OCI-LY7 (cell line): ENCODE data around the gene IMMP2L. TPM values are rescaled to one million over a fixed set of nuclear protein-coding genes. Genes with fewer than 3 reads are reported as not detected.
"Not testable (repeated sequence)": the region's sequence is repeated elsewhere in the genome, so short reads cannot be mapped to it uniquely, and the experiment has no call there.

Experiments
- BruUV-seq: library from RNA; stranded (reverse); fragments of 400-500 nt; replicated peaks from 2 replicates; lab custom pipeline; 2021; lab: Mats Ljungman, UMichigan
- CTCF ChIA-PET: fragments of 300-600 bp; sonication (Branson Sonifier 250); formaldehyde crosslinking; loops from one replicate; lab custom pipeline; 2022; ENCODE audit warnings: antibody characterized with exemption; ENCODE audit not compliant: unreplicated experiment; lab: Charles Lee
- POLR2A ChIA-PET: fragments of 300-600 bp; sonication (Branson Sonifier 250); formaldehyde crosslinking; loops from one replicate; lab custom pipeline; 2022; ENCODE audit warnings: antibody characterized with exemption; lab: Charles Lee
- DNase-seq: peaks from one replicate; pipeline ENCODE4 v3.0.0-alpha.2; 2015; ENCODE audit warnings: low spot score
- H2AFZ ChIP-seq: fragments of 200-600 bp; sonication (generic), shearing (Covaris generic); 2 replicates; pipeline ENCODE4 v1.6.1; 2014; ENCODE audit warnings: mild to moderate bottlenecking, antibody characterized with exemption, low read length, moderate library complexity
- H3K27ac ChIP-seq: fragments of 200-600 bp; sonication (generic); 2 replicates; pipeline ENCODE4 v1.5.1; 2014; ENCODE audit warnings: mixed run types, low read depth, mild to moderate bottlenecking, moderate library complexity, low read length, inconsistent platforms; ENCODE audit not compliant: poor library complexity, severe bottlenecking
- H3K36me3 ChIP-seq: fragments of 200-600 bp; sonication (generic); 2 replicates; pipeline ENCODE4 v1.6.1; 2014; ENCODE audit warnings: mild to moderate bottlenecking, antibody characterized with exemption, low read length, moderate library complexity, mixed read lengths; ENCODE audit not compliant: insufficient read depth
- H3K4me1 ChIP-seq: fragments of 200-600 bp; sonication (generic); 2 replicates; pipeline ENCODE4 v1.5.1; 2014; ENCODE audit warnings: mild to moderate bottlenecking, low read length; ENCODE audit not compliant: insufficient read depth, poor library complexity, severe bottlenecking
- H3K4me2 ChIP-seq: fragments of 200-600 bp; sonication (generic); 2 replicates; pipeline ENCODE4 v1.6.1; 2014; ENCODE audit warnings: mild to moderate bottlenecking, low read length
- H3K4me3 ChIP-seq: fragments of 200-600 bp; sonication (generic); 2 replicates; pipeline ENCODE4 v1.5.1; 2014; ENCODE audit warnings: mild to moderate bottlenecking, low read depth, low read length; ENCODE audit not compliant: poor library complexity, severe bottlenecking
- H3K79me2 ChIP-seq: fragments of 200-600 bp; sonication (generic); 2 replicates; pipeline ENCODE4 v1.6.1; 2016; ENCODE audit warnings: low read depth, mild to moderate bottlenecking, low read length, moderate library complexity, mixed read lengths; ENCODE audit not compliant: insufficient read depth
- H3K9me2 ChIP-seq: fragments of 200-600 bp; sonication (generic); 2 replicates; pipeline ENCODE4 v1.6.1; 2016; ENCODE audit warnings: mild to moderate bottlenecking, low read length, mixed read lengths; ENCODE audit not compliant: insufficient read depth
- H3K9me3 ChIP-seq: fragments of 200-600 bp; sonication (generic); 2 replicates; pipeline ENCODE4 v1.6.1; 2014; ENCODE audit warnings: mild to moderate bottlenecking, mixed run types, low read length, mixed read lengths
- H4K20me1 ChIP-seq: fragments of 200-600 bp; sonication (generic); 2 replicates; pipeline ENCODE4 v1.6.1; 2014; ENCODE audit warnings: mild to moderate bottlenecking, antibody characterized with exemption, low read length, moderate library complexity, mixed read lengths; ENCODE audit not compliant: insufficient read depth
- CTCF ChIP-seq: fragments of 200-600 bp; sonication (generic); conservative IDR thresholded peaks from 2 replicates; pipeline ENCODE4 v1.5.1; 2014; ENCODE audit warnings: mild to moderate bottlenecking, antibody characterized with exemption, low read length, moderate library complexity, mixed read lengths
- EZH2phosphoT487 ChIP-seq: fragments of 200-600 bp; sonication (generic); IDR thresholded peaks from 2 replicates; pipeline ENCODE4 v1.6.1; 2018; ENCODE audit warnings: low read depth, borderline replicate concordance, mild to moderate bottlenecking, mixed run types, antibody characterized with exemption, low read length, moderate library complexity, mixed read lengths
- intact Hi-C: fragments of 100-400 bp; cut with micrococcal nuclease; formaldehyde crosslinking; loops from one replicate; pipeline ENCODE4 v1.10.0; 2022; ENCODE audit not compliant: unreplicated experiment
- total RNA-seq, 2 experiments: library from RNA; depleted of rRNA in 1 of 2; stranded (reverse); fragments of >200 nt in 1 of 2; shearing (Covaris generic) in 1 of 2; gene quantifications; 2 replicates each; pipeline ENCODE4 v1.2.3, GENCODE V29; 2014 to 2022

IMMP2L gene
- total RNA-seq, 2 experiments from 2014 or later = 8.0 to 25.4 TPM

- TF ChIP-seq EZH2phosphoT487 = no peak
- TF ChIP-seq CTCF = no peak
- H3K79me2 ChIP-seq = no peaks in the 10 kb centered on the region
- DNase-seq = no peak
- no peaks in the 10 kb centered on the region for H3K9me3 ChIP-seq
- intact Hi-C loops = no loop called here
- H3K4me2 ChIP-seq = no peak overlapping the region
- no peak overlapping the region for H3K27ac ChIP-seq
- no peak overlapping the region for H3K4me3 ChIP-seq
- H2AFZ ChIP-seq = no peak overlapping the region
- H4K20me1 ChIP-seq = no peaks in the 10 kb centered on the region
- H3K4me1 ChIP-seq = no peaks in the 10 kb centered on the region
- CTCF ChIA-PET = no interaction called here
- H3K36me3 ChIP-seq = no peaks in the 10 kb centered on the region
- no peaks in the 10 kb centered on the region for H3K9me2 ChIP-seq
- BruUV-seq = no TSS peak
- POLR2A ChIA-PET = interaction anchor here (1.0 kb wide), 1 partner anchor 11 kb away, joined by 4 read pairs; no protein-coding TSS in a partner anchor
Observed at GRCh38 chr7:111282626-111283025, 279.7 kb downstream of the IMMP2L start.

DNA sequence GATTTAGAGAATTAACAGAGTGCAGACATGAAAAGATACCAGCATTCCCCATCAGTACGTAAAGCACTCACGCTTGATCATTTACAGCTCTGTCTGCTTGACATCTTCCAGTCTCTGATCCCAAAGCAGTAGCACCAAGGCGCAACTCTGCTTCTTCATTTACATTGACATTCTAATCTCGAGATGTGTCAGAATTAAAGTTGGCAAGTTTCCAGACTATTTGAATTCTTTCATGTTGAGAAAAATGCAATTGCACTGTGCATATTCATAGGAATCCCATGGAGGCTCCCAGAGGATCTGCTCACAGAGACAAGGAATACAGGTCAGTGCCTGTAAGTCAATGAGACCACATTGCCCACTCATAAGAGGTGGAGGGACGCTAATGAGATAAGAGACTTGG is 287.4 kb downstream of the IMMP2L start:
- Histone ChIP-seq H3K9me3 (no peaks in the 10 kb centered on the region), H3K27ac (no peak overlapping the region), H2AFZ (no peak overlapping the region), H3K4me1 (no peaks in the 10 kb centered on the region), H3K36me3 (no peaks in the 10 kb centered on the region), H3K9me2 (no peaks in the 10 kb centered on the region), H3K79me2 (no peaks in the 10 kb centered on the region), H3K4me2 (no peak overlapping the region), H3K4me3 (no peak overlapping the region), H4K20me1 (no peaks in the 10 kb centered on the region)
- no peak for TF ChIP-seq EZH2phosphoT487
- DNase-seq = no peak
- intact Hi-C loops = no loop called here
- CTCF ChIA-PET = no interaction called here
- POLR2A ChIA-PET = no interaction called here
- no TSS peak for BruUV-seq

DNA sequence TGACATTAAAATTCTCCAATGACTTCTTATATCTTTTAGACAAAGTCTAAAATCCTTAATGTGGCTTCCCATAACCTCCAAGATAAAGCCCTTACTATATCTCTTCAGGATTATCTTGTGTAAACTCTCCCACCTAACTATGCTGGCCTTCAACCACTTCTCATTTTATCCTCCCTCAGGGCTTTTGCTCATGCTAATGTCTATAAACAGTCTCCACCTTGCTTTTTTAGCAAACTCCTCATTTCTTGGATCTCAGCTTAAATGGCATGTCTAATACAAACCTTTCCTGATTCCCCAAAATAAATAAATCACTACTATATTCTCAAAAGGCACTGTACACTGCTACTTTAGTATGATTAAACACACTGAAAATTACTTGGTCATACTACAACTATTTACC is 290.2 kb downstream of the IMMP2L start:
- ChIA-PET POLR2A (no interaction called here), CTCF (no interaction called here)
- Histone ChIP-seq H4K20me1 (no peaks in the 10 kb centered on the region), H3K79me2 (no peaks in the 10 kb centered on the region), H3K4me1 (no peaks in the 10 kb centered on the region), H3K9me2 (no peaks in the 10 kb centered on the region), H3K27ac (no peak overlapping the region), H3K9me3 (no peaks in the 10 kb centered on the region), H2AFZ (no peak overlapping the region), H3K36me3 (no peaks in the 10 kb centered on the region), H3K4me3 (no peak overlapping the region), H3K4me2 (no peak overlapping the region)
- TF ChIP-seq CTCF = no peak
- TF ChIP-seq EZH2phosphoT487 = no peak
- no peak for DNase-seq
- no TSS peak for BruUV-seq
- intact Hi-C loops = no loop called here

DNA sequence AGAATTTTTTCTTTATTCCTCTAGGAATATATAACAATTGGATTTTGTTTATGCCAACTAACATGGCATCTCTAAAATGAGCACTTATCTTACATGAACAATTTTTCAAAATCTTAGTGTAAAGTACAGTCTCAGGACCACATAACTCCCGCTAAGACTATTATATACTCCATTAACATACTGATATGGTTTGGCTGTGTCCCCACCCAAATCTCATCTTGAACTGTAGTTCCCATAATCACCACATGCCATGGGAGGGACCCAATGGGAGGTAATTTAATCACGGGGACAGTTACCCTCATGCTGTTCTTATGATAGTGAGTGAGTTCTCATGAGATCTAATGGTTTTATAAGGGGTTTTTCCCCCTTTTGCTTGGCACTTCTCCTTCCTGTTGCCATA is 291.5 kb downstream of the IMMP2L start:
- BruUV-seq, POLR2A ChIA-PET, H3K27ac ChIP-seq, H3K4me2 ChIP-seq, H3K9me3 ChIP-seq, H3K4me1 ChIP-seq, intact Hi-C loops, H4K20me1 ChIP-seq, DNase-seq, H3K9me2 ChIP-seq, H3K79me2 ChIP-seq, CTCF ChIA-PET, H2AFZ ChIP-seq, H3K4me3 ChIP-seq, H3K36me3 ChIP-seq: not testable (repeated sequence)
